Anterior cingulate cortex (tissue), 58 donors: ENCODE measurements around the gene USP36.
A peak's percentile ranks its signal among the peaks of the same experiment; 100 is the strongest.

Experiments used
- DNase-seq, 58 donors: peaks; one replicate each; lab custom pipeline; 2025; lab: John Stamatoyannopoulos, UW

Gene USP36

DNA sequence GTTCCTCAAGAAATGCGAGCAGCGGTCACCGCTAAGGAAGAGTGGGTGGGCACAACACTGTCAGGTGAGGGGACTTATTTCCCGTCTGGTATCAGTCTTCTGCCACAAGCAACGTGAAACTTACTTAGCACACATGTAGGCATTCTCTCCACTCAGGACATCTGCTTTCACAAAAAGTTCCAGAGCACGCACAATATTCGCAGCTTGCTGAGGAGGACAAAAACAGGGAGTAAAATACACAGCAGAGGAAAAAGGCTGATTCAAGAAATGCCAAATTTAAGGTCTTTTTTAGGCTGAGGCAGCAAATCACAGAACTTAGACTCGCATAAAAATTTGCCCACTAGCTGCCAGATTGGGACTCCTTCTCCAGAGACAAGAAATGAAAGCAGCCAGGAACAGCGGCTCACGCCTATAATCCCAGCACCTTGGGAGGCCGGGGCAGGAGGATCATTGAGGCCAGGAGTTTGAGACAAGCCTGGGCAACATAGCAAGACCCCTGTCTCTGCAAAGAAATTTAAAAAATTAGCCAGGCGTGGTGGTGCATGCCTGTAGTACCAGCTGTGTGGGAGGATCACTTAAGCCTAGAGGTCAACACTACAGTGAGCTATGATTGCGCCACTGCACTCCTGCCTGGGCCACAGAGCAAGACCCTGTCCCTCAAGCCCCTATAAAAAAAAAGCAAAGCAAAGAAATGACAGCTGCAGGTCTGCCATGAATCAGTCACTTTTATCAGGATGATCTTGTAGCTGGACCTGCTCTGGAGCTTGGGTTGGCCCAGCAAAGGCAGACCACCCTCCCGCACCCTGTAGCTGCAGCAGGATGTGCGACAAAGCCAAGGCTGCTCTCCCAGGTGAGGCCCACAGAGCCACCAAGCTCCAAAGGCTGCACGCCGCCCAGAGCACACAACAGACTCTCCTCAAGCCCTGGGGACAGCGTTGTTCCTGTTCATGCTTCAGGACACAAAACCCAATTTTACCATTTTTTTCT is 20.5 kb downstream of the USP36 start:
- DNase-seq, result no peak

GRCh38 chr17:78819402-78819801 is 21.2 kb downstream of the USP36 start:
- DNase-seq, result no peak

DNA sequence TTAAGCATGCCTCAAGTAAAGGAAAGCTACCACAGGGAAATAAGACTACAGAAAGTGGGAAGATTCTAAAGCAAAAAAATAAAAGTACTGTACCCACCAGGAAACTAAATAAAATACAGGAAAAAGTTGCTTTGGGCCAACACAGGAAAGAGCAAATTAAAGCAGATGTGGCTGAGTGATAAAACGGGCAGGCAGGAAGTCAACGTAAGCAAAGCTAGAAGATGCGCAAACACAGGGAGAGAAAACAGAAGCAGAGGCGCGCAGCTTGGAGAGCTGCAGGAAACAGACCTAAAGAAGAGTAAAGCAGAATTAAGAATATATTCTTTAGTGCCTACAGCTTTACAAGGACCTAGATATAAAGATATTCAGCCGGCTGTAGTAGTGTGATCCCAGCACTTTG is 21.7 kb downstream of the USP36 start:
- peak in 1 of 58 donors; percentile 19 for DNase-seq

DNA sequence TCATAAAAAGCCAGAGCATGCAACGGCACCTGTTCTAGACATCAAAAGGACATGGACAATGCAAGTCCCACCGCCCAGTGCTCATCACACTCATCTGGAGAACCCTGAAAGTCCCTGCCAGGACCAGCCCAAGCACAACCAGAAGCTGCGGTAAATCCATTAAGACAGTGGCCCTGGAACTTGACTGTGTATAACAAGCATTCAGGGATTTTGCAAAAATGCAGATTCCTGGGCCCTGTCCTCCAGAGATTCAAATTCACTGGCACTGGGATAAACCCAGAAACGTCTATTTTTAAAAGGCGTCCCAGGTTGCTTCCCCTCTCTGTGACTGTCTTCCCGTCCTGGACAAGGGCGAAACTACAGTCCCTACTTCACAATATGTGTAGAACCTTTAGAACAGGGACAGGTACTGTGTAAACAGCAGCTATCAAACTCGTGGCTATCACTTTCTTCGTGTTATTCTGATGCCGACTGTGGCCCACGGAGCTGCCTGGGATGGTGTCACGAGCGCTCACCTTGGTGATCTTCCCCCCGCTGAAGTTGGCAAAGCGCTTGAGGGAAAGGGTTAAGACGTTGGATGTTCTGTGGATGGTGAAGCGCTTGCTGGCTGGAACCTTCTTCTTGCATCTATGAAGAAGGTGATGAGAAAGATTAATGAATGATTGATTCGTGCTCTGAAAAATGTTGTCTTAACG is 22.3 kb downstream of the USP36 start:
- DNase-seq, result no peak

- no peak for DNase-seq
Observed at GRCh38 chr17:78817123-78817522, 23.5 kb downstream of the USP36 start.

DNA sequence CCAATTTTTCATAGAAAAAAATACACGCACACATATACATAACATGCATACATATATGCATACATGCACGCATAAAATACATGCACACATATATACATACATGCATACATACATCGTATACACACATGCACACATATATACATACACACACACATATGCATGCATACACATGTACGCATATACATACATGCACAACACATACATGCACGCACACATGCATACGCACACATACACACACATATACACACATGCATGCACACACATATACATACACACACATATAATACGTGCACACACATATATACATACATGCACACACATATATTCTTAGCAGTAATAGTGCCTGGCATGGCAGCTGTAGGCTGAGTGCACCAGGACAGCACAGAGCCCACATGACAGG is 24.9 kb downstream of the USP36 start:
- DNase-seq, result no peak

DNA sequence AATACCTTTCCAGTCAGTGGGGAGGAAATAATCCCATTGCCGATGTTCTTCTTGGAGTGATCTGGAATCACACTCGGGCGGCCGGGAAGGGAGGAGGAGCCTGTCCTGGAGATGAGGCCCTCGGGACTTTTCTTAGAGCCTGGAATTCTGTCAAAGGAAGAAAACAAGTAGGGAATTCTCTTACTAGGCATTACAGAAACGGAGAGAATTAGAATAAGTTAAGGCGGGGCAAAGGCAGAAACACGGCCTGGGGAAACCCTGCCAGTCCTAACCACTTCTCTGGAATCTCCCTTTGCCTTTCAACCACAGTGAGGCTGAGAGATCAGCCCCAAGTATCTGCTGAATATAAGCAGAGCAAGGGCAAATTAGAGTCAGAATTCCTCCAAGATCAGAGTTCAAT is 27.8 kb downstream of the USP36 start:
- no peak for DNase-seq

- no peak for DNase-seq
Observed at GRCh38 chr17:78808163-78808562, 32.5 kb downstream of the USP36 start.

GRCh38 chr17:78806451-78806850 is 34.2 kb downstream of the USP36 start:
- DNase-seq, result no peak

GRCh38 chr17:78805301-78805700 is 35.3 kb downstream of the USP36 start:
- DNase-seq, result no peak

DNA sequence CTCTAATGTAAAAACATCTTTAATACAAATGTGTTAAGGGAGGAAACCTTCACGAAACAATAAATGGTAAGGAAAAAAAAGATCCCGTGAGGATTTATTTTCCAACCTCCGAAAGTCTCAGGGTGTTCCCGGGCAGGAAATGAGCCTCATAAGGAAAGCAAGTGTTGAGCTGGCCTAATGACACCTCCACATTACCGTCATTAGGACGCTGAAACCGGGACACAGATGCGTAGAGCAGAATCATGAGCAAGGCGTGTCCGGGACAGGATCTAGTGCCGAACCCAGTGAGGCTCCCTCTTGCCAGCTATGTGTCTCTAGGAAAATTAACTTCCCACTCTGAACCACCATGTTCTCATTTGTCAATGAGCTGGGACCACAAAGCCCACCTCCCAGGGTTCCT is 35.8 kb downstream of the USP36 start:
- no peak for DNase-seq

- no peak for DNase-seq
Observed at GRCh38 chr17:78803186-78803845, 37.3 kb downstream of the USP36 start.

DNA sequence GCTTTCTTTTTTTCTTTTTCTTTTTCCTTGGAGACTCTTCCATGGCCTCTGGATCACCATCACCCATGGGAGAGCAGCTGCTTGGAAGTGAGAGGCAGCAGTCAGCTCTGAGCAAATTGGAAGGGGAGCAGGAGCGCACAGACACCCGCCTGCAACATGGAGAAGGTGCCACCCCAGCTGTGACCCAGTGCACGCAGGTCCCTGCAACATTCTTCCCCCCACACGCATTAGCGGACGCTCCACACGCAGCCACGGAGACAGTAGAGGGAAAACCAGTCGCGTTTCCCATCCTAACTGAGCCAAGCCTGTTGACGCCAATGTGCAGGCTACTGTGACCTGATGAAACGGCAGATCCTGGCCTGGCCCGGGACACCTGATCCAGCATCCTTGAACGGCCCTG is 38.2 kb downstream of the USP36 start:
- no peak for DNase-seq

GRCh38 chr17:78802008-78802407 is 38.6 kb downstream of the USP36 start:
- DNase-seq, result no peak

GRCh38 chr17:78800132-78800931 is 40.3 kb downstream of the USP36 start:
- DNase-seq, result no peak

DNA sequence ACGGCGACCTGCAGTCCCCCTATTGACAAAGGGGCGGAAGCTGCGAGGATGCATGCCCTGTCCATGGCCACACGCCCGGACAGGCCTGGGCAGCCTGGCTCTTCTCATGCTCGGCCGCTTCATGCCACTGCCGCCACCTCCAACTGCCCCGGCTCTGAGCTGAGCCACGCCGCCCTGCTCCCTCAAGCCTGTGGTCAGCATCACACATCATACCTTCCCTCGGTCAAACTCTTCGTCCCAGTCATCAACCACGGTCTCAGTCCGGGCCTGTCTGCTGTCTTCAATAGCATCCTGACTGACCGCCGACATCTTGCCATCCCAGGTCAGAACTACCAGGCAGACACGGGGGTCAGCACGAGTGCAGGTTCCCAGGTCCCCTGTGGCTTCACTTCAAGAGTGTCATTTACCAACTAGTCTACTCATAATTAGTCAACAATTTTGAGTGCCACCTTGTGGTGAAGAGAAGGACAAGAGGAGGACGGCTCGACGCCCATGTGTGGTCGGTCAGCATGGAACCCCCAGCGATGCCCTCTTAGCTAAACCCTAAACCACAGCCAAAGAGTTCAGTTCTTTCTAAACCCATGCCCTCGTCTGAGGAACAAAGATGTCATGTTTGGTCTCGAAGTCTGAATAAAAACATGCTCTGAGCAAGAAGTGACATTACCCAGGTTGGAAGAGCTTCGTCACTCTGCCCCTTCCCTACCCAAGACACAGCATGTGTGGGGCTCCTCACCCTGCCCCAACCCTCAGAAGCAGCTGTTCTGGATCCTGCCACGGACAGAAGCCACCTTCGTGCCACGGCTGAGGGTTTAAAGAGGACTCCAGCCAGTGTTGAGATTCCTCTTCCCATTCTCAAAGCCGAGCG is 41.7 kb downstream of the USP36 start:
- DNase-seq, result peak in 10 of 58 donors; percentile 8 to 46 (median 20)

DNA sequence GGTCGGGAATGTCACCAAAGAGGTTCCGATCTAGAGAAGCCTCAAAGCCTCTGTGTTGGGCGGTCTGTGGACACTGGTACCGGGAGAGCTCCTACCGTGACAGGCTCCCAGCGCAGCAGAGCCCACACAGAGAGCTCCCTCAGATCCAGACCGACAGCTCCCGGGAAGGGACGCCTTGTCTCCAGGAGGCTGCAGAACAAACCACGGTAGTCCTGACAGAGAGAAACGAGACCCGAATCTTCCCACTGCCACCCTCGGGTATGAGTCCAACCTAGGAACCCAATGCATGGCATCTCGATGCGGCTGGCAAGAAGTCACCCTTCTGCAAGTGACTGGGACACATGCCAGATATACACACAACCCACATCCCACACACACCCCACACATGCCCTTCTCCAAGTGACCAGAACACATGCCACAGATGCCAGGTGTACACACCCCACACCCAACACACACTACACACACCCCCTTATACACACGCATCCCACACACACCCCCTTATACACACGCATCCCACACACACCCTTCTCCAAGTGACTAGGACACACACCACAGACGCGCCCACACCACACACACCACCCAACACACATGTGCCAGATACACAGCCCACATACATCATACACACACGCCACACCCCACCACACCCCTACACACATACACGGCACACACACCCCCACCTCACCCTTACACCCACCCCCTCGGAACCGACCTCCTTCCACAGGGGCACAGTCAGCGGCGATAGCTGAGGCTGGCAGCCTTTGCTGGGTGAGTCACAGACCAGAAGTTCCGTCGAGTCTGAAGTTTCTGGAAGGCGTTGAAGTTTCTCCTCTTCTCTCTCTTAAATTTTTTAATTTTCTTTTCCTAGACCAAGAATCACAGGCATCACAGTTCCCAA is 42.7 kb downstream of the USP36 start:
- peak in 9 of 58 donors; percentile 15 to 43 (median 25) for DNase-seq

GRCh38 chr17:78797213-78797612 is 43.4 kb downstream of the USP36 start:
- DNase-seq, result no peak
